HG02678 (cell line): ENCODE data around the gene OTX1.
"Not testable (repeated sequence)": the region's sequence is repeated elsewhere in the genome, so short reads cannot be mapped to it uniquely, and the experiment has no call there.

ENCODE experiments used
- ATAC-seq: cut with Tn5 transposase; IDR thresholded peaks from one replicate; pipeline ENCODE4 v1.9.1; 2021; ENCODE audit warnings: mild to moderate bottlenecking, moderate library complexity; ENCODE audit not compliant: unreplicated experiment

OTX1 gene

DNA sequence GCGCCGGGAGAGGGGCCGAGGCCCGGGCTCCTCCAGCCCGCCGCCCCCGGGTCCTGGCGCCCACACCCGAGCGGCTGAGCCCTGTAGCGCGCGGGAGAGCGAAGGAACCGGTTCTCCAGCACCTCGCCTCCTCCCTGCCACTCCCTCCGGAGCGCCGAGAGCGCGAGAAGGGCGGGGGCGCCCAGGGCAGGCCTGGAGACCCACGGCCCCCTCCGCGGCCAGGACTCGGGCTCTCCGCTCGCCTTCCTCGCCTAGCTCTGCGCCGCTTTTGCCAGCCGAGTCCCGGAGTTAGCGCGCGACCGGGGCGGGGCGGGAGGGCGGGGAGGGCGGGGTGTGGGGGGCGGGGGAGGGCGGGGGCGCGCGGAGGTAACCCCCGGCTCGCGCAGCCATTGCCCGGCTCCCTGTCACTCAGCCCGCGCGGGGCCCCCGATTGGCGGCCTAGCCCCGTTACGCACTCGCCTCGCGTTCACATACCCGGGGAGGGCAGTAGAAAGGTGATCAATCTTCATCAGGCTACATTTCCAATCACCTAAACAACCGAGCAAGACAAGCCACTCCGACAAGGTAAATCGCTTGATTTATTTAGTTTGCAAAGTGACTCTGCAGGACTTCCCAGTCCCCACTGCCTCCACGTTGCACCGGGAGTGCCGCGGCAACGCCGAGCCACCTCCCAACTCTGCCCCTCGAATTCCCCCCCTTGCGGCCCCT lies at the start of gene OTX1:
TSS of gene OTX1 (plus strand) at position 497 of the 708 bp plus-strand sequence. CDS start 2,161 bp downstream, outside the sequence.
- ATAC-seq: peak; percentile 84

GRCh38 chr2:63001576-63001975 lies 49.1 kb upstream of the OTX1 start:
- no peak for ATAC-seq

GRCh38 chr2:63003351-63003750 lies 47.3 kb upstream of the OTX1 start:
- ATAC-seq: no peak

- ATAC-seq: no peak
Measured at GRCh38 chr2:63007813-63008458, 42.7 kb upstream of the OTX1 start.

DNA sequence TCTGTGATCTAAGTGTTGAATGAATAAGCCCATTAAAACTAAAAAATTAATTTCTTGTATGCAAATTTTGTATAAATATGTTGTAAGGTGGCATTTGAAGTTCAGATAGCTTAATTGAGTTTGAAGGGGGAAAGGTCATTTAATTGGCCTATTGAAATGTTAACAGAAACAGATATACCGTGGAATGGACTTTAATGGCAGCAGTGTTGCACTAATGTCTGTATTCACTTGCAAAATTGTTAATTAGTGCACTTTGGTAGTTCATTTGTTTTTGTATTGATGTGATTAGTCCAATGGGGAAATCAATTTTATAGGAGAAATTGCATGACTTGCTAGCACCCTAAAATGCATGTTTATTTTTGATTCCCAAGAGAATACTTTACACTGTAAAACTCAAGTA lies 41.8 kb upstream of the OTX1 start:
- no peak for ATAC-seq

- no peak for ATAC-seq
Measured at GRCh38 chr2:63009490-63009889, 41.1 kb upstream of the OTX1 start.

DNA sequence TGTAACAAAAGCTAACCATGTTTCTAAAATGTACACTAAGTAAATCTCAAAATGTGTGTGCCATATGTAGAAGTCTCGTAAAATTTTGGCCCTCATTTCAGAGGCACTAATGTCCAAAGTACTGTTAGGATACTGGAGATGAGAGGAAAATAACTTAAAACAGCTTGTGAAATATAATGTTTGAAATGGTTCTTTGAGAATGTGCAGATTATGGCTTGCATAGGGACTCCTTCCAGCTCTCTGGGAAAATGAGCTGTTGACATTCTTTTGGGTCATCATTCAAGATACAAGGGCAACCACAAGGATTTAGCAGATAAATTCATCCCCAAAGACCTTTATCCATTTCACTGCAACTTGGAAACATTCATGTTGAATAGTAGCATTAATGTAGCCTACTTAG lies 38.1 kb upstream of the OTX1 start:
- no peak for ATAC-seq

DNA sequence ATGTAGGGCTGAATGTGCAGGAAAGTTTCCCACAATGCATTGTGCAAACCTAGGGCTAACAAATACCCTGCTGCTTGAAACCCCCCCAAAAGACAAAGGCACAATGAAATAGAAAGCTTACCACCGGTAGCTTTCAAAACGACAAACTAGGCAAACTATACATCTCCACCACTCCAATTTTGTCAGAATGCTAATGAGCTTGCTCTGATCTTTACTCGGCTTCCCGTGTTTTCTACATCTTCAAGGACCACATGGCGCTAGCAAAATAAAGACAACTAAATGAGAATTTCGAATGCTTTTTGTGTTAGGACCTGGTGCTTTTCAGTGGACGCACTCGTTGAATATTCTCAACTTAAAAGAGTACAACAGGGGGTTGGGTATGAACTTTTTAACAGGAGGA lies 37.2 kb upstream of the OTX1 start:
- ATAC-seq: no peak

- ATAC-seq: no peak
Measured at GRCh38 chr2:63015389-63015788, 35.2 kb upstream of the OTX1 start.

DNA sequence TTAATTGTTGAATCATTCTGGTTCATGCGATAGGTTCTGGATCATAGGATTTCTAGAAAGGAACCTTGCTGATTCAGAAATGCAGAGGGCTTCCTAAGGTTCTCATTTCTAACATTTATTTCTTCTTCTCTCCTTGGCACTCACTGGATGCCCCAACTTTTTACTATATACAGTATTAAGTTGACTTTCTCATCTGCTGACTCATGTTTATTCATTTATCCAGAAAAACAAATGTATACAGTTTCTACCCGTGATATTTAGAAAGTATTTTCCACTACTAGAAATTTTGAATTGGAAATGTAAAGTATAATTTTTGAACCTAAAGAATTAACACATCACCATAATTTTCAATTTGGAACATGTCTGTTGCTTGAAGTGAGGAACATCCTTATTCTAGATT lies 32.2 kb upstream of the OTX1 start:
- ATAC-seq: no peak

DNA sequence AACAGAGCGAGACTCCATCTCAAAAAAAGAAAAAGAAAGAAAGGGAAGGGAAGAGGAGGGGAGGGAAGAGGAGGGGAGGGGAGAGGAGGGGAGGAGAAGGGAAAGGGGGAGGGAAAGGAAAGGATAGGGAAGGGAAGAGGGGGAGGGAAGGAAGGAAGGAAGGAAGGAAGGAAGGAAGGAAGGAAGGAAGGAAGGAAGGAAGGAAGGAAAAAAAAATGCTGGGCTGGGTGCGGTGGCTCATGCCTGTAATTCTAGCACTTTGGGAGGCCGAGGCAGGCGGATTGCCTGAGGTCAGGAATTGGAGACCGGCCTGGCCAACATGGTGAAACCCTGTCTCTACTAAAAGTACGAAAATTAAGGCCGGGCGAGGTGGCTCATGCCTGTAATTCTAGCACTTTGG lies 30.9 kb upstream of the OTX1 start:
- ATAC-seq: not testable (repeated sequence)

DNA sequence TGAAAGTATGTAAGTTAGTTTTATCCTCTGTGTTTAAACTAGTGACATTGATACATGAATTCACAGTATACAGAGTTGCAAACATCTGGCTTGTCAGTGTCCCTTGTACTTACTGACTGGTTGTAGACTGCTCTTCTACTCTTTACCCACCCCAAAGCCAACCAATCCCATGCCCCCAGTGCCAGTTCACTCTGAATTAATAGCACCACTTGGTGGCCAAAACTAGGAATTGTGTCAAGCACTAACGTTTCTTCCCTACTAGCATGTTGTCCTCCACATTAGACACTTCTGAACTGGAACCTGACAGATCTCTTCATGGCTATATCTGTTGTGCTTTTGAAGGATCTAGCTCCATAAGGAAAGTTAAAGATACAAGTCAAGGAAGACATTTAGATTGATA lies 27.2 kb upstream of the OTX1 start:
- no peak for ATAC-seq

GRCh38 chr2:63027220-63027619 lies 23.4 kb upstream of the OTX1 start:
- no peak for ATAC-seq

GRCh38 chr2:63029058-63029457 lies 21.6 kb upstream of the OTX1 start:
- no peak for ATAC-seq

GRCh38 chr2:63034526-63034925 lies 16.1 kb upstream of the OTX1 start:
- ATAC-seq: no peak

DNA sequence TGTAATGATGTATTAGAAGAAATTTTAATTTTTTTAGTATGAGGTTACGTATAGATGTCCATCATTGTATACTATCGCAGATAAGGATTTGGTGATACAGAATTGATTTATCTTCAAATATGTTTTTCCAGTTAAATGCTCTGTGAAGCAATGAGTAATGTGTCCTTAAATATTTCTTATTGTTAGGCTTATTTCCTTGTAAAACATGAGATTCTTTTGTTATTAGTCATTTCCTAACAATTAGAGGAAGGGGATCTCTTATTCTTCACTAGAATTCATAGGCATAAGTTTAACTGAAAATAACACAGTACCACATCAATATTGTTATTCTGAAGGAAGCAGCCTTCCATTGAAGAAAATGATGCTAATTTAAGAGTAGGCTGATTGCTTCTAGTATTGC lies 15.5 kb upstream of the OTX1 start:
- no peak for ATAC-seq

DNA sequence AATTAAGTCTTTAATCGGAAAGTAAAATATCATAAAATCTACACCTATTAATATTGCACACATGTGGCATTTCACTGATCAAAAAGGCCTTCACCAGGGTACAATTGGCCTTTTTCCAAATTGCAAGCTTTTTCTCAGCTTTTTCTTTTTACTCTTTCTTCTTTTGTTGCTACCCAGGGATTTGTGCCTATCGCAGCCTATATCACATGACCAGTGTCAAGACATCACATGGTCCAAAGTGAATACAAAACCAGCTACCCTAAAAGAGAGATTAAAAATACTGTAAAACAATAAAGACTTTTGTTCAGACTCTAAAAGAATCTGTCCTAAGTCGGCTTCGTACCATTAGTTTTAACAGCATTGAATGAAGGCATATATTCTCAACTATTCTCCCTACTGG lies 15.0 kb upstream of the OTX1 start:
- no peak for ATAC-seq

GRCh38 chr2:63038034-63038433 lies 12.6 kb upstream of the OTX1 start:
- no peak for ATAC-seq

DNA sequence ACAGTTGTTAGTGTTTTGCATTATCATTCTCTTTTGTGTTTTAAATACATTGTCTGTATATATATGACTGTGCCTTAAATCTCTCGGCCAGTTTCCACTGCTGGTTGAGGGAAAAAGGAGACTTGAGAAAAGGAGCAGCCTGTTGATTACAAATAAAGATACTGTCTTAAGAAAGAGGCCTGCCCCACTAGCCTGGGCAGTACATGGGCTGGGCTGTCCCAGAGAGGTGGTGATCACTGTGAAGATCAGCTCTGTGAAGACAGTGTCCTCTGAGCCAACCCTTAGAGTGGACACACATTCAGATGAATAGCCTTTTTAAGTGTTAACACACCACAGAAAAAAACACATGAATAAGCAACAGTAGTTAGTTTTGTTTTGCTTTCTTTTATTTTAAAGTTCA lies 10.0 kb upstream of the OTX1 start:
- ATAC-seq: no peak

DNA sequence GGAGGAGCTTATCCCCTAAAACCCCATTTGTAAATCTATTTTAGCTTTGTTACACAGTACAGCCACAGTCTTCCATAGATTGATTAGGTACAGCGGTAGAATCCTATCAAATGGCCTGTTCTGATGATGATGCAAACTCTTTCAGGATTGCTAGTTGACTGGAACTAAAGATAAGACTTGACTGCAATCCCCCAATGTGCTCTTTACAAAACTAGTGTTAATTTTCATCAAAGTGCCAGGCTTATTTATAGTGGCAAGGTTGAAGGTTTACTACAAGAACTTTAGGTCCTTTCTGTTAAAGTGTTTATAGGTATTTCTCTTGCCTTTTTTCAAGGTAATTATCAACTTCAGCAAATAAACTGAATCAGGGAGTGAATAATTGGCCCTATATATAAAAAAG lies 9.0 kb upstream of the OTX1 start:
- ATAC-seq: no peak

GRCh38 chr2:63044362-63045327 lies 6.0 kb upstream of the OTX1 start:
- ATAC-seq: no peak

GRCh38 chr2:63046552-63046951 lies 4.1 kb upstream of the OTX1 start:
- ATAC-seq: no peak
